GM18511 (cell line): ENCODE data around the gene CCL7.

ENCODE experiments used
- ATAC-seq: cut with Tn5 transposase; IDR thresholded peaks from one replicate; pipeline ENCODE4 v1.9.1; 2021; ENCODE audit warnings: mild to moderate bottlenecking, moderate library complexity; ENCODE audit not compliant: unreplicated experiment

The CCL7 gene

DNA sequence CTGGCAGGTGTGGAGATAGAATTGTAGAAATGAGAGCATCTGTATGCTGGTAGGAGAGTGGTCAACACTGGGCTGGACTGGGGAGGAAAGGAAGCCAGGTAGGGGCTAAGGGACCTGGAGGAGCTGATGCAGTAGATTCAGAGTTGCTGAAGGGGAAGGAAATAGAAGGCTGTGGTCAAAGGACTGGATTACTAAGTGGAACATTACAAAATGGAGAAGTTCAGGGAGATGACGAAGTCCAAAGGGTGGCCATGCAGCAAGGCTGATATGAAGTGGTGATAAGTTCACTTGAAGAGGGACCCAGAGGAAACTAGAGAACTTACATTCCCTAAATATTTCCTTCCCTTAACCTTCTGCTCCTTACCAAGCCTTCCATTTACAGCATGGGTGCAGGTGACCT is 23.6 kb upstream of the CCL7 start:
- no peak for ATAC-seq

DNA sequence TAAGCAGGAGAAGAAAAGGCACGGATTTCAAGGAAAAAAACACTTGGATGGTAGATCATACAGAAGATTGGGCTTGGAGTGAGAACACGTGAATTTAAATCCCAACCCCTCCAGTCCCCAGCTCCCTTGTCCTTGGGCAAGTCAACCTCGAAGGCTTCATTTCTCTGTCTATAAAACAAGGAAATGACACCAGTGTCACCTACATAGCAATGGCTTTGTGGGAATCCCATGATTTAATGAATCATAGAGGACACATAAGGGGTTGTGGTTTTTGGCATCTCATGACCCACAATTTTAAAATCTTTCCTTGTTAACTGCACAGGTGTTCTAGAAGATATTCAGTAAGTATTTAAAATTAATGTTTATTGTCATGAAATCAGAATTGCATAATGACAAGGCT is 23.1 kb upstream of the CCL7 start:
- no peak for ATAC-seq

DNA sequence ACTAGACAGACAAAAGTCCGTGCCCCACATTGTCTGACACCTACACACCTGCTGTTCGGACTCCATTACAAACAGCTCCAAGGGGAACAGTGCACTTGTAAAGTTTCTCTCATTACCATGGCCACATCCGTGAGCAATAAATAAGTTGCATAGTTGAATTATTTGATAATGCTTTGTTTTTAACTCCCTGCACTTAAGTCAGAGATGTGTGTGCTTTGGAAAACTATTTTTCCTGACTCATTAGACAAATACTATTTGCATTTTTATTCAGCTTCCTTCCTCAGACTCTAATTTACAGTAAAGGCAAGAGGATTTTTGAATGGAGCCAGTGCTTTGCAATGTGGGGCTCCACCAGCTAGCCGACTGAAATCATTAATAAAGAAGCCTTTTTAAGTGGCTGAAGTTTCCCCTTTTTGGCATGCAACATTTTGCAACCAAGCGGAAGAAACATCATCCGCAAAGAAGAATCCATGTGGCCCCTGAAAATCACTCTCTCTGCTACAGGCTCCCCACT is 21.5 kb upstream of the CCL7 start:
- ATAC-seq = no peak

DNA sequence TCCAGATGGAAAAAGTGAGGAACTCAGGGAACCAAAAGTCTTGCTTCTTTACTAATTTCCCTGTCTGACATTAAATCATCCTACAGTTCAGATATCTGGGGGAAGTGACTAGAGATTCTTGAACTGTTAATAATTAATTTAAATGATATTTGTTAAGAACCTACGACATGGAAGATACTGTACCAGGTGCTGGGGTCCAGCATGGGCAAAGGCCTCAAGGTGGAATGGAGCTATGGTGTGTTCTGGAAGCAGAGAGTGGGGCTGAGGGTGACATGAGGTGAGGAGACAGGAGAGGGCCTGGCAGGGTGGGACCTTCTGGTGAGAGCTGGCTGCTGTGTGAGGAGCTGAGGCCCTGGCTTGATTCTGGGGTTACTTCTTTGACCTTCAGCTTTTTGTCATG is 21.0 kb upstream of the CCL7 start:
- no peak for ATAC-seq

DNA sequence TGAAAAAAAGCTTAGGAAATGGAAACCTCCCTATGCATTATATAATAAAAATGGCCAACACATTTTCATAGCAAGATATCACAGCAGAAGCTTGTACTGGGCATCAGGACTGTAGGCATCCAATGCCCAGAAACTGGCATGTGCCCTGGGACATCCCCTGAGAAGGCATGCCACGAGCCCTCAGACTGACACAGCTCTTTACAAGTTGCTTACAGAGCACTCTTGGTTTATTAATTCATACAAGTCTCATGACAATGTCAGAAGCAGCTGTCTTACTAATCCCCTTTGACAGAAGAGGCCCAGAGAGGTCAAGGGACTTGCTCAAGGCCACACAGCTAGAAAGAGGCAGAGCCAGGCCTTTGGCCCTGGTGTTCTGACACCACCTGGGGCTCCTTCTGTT is 20.5 kb upstream of the CCL7 start:
- ATAC-seq = no peak

DNA sequence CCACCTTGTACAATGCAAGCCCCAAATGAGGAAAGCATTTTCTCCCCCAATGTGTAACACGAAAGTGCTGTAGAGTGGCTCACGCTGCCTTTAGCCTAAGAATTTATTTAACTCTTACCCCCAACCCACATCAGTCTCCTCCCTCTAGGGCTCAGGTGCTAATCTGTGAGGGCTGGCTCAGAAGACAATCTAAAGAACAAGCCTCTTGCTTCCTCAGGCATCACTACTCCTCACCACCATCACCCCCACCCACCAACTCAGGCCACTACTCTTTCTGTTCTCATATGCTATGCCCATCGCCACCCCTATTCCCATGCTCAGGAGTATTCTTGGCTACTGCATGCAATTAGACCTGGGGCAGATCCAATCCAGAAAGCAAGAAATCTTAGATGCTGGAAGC is 18.8 kb upstream of the CCL7 start:
- no peak for ATAC-seq

DNA sequence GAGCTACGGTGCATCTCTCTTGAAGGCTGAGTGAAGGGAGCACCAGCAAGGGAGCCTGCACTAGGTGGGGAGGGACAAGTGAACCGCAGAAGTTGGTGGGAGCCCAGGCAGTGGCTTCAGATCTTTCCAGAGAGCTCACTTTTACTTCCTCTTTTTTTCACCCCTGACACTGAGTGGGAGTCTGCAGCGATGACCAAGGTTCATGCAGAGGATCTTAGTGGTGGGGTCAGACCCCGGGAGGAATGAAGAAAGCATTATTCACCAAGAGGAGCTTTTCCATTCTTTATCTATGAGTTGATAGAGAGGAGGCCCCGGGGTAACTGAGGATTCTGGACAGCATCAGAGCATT is 18.0 kb upstream of the CCL7 start:
- ATAC-seq = peak; percentile 52

DNA sequence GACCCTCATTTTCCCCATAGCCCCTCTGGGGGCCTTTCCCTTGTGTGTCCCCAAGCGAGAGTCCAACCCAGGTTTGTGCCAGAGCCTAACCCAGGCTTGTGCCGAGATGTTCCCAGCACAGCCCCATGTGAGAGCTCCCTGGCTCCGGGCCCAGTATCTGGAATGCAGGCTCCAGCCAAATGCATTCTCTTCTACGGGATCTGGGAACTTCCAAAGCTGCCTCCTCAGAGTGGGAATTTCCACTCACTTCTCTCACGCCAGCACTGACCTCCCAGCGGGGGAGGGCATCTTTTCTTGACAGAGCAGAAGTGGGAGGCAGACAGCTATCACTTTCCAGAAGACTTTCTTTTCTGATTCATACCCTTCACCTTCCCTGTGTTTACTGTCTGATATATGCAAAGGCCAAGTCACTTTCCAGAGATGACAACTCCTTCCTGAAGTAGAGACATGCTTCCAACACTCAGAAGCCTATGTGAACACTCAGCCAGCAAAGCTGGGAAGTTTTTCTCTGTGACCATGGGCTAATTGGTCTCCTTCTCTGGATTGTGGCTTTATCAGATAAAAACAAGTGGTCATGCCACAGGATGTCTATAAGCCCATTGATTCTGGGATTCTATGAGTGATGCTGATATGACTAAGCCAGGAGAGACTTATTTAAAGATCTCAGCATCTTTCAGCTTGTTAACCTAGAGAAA is 17.4 kb upstream of the CCL7 start:
- ATAC-seq = no peak

DNA sequence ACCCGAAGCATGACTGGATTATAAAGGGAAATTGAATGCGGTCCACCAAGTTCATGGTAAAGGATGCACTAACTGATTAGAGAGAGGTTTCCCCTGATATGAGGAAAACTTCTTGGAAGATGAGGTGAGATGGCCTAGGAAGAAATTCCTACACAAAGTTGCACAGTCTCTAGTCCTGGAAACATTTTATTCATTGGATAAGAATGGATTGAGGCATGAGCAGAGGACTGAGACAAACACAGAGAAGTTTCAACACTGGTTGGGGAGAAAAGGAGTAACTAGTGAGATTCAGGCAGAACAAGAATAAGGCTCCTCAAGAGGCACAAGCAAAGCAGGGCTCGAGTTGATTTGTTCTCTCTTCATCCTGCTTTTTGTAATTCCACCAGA is 16.9 kb upstream of the CCL7 start:
- no peak for ATAC-seq

DNA sequence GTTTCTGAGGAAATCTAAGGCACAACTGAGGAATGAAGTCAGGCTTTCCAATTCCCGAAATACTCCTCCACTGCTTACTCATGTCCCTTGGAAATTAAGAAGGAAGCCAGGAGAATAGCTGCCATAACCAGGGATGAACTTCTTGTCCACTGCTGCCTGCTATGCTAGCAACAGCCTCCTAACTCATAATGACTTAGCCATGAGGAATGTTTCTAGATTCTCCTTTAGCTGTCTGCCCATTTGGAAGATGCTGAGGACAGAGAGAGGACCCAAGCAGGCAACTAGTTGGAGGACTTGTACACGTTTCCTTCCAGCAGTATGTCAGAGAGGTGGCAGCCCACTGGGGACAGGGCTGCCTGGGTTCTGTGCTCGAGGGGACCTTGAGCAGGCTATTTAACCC is 15.9 kb upstream of the CCL7 start:
- no peak for ATAC-seq

DNA sequence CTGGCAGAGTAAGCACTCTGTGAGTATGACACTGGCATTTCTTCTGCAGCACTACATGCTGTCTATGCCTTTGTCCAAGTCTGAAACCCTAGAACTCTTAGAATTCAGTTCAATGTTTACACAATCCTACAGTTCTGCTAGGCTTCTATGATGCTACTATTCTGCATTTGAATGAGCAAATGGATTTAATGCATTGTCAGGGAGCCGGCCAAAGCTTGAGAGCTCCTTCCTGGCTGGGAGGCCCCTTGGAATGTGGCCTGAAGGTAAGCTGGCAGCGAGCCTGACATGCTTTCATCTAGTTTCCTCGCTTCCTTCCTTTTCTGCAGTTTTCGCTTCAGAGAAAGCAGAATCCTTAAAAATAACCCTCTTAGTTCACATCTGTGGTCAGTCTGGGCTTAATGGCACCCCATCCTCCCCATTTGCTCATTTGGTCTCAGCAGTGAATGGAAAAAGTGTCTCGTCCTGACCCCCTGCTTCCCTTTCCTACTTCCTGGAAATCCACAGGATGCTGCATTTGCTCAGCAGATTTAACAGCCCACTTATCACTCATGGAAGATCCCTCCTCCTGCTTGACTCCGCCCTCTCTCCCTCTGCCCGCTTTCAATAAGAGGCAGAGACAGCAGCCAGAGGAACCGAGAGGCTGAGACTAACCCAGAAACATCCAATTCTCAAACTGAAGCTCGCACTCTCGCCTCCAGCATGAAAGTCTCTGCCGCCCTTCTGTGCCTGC is 15.2 kb upstream of the CCL7 start, which contains the start of gene CCL2:
Gene CCL2 (plus strand): TSS at position 635 of the 730 bp plus-strand sequence. CDS start 65 bp downstream, at position 700.
- ATAC-seq = no peak

DNA sequence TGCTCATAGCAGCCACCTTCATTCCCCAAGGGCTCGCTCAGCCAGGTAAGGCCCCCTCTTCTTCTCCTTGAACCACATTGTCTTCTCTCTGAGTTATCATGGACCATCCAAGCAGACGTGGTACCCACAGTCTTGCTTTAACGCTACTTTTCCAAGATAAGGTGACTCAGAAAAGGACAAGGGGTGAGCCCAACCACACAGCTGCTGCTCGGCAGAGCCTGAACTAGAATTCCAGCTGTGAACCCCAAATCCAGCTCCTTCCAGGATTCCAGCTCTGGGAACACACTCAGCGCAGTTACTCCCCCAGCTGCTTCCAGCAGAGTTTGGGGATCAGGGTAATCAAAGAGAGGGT is 14.7 kb upstream of the CCL7 start:
- ATAC-seq = no peak

DNA sequence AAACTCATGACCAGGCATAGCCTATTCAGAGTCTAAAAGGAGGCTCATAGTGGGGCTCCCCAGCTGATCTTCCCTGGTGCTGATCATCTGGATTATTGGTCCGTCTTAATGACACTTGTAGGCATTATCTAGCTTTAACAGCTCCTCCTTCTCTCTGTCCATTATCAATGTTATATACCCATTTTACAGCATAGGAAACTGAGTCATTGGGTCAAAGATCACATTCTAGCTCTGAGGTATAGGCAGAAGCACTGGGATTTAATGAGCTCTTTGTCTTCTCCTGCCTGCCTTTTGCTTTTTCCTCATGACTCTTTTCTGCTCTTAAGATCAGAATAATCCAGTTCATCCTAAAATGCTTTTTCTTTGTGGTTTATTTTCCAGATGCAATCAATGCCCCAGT is 14.2 kb upstream of the CCL7 start:
- ATAC-seq = no peak

DNA sequence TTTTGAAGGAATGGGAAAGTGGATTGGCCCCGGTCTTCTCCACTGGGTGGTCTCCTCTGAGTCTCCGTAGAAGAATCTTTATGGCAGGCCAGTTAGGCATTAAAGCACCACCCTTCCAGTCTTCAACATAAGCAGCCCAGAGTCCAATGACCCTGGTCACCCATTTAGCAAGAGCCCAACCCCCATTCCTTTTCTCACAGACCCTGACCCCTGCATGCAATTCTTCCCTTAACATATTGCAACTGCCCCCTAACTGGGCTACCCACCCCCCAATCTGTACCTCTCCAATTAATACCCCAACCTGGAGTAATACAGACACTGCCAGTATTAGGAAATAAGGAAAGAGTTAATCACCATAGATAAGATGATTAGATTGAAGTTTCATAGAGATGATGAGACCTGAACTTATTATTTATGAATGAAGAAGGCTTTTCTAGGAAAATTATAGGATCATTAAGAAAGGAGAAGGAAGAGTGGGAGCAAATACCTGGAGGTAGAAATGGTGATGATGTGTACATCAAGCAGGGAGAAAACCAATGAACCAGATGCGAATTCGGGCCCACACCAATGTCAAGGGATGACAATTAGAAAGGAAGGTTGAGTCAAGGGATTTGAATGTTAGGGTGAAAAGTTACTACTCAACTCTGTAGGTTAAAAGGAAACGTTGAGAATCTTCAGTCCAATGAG is 12.6 kb upstream of the CCL7 start:
- no peak for ATAC-seq

DNA sequence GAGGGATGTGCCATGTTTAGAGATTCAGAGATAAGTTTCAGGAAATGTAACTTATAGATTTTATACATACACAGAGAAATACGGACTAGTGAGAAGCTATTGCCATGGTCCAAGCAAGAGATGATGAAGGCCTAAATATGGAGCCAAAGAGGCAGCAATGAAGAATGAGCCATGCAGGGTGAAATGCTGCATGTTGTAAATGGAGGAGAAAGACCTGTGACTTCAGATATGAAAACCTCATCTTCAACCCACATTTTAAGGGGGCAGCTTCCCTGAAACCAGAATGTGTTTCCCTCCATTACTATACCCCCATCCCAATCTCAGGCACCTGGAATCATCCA is 12.1 kb upstream of the CCL7 start:
- no peak for ATAC-seq

DNA sequence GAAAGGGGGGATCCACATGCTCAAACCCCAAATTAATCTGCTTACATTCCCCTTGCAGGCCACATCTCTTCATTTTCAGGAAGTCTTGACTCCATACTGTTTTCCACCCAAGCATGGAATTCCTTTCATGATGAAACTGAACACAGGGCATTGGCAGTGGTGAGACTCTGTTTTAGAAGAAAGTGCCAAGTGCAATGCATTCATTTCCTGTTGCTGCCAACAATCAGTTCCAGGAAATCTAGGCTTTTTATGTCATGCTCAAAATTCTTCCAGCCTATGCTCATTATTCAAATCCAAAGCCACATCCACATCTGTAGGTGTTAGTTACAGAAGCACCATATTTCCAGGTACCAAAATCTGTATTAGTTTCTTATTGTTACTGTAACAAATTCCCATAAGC is 10.9 kb upstream of the CCL7 start:
- no peak for ATAC-seq

DNA sequence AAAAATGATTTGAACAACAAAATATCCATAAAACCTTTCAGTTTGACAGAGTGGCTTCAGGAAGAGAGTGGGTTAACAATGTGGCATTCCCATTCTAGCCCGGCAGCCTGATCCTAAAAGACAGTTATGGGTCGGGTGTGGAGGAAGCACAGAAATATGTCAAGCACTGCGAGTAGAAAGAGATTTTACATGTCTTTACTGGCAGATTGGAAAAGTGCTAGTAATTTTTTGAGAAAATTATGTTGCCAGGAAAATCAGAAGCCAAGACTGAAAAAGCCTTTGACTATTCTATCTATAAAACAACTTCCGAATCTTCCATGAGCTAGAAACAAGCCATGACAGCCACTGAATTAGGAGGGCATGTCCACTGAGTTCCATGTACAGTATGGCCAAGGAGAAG is 9.2 kb upstream of the CCL7 start:
- ATAC-seq = no peak

DNA sequence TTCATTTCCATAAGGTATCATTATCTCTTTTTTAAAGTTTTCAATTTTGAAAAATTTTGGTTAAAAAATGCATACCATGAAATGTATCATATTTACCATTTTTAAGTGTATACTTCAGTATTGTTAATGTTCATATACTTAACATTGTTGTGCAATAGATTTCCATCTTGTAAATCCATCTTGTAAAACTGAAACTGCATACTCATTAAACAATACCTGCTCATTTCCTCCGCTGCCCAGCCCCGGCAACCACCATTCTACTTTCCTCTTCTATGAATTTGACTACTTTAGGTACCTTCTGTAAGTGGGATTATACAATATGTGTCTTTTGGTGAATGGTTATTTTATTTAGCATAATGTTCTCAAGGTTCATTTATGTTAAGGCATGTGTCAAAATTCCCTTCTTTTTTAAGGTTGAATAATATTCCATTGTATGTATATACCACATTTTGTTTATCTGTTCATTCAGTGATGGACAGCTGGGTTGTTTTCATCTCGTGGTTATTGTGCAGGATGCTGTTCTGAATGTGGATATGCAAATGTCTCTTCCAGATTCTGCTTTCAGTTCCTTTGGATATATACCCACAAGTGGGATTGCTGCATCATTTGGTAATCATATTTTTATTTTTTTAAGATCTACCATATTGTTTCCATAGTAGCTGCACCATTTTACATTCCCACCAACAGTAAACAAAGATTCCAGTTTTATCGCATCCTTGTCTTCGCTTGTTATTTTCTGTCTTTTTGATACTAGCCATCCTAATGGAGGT is 8.3 kb upstream of the CCL7 start:
- no peak for ATAC-seq

DNA sequence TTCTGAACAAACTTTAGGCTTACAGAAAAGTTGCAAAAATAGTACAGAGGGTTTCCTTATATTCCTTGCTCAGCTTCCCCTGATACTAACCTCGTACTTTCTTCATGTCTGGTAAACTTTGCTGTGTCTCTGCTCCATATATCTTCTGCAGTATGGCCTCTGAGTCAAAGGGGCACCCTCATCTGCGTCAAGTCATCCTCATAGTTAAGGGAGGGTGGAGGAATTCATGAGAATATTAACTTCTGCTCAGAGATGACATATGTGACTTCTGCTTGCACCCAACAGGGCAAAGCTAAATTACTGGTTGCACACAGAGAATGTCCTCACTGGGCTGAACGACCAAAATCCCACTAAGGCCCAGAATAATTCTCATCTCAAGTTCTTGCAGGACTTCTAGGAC is 4.3 kb upstream of the CCL7 start:
- no peak for ATAC-seq

DNA sequence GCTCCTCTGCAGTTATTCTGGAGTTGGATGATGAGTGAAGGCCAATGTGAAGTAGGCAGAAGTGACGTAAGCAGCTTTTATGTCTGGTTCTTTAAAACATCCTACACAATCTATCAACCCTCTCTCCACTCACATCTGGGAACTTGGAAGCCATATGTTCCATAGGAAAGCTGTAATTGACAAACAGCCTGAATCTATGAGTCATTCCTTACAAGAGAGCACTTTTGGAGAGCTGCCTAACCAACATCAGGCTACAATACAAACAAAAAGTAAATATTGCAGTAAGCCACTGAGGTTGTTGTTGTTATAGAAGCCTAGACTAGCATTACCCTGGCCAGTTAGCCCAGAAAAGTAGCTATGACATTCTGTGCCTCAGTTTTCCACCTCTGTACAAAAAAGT is 5.9 kb downstream of the CCL7 start:
- ATAC-seq = no peak

DNA sequence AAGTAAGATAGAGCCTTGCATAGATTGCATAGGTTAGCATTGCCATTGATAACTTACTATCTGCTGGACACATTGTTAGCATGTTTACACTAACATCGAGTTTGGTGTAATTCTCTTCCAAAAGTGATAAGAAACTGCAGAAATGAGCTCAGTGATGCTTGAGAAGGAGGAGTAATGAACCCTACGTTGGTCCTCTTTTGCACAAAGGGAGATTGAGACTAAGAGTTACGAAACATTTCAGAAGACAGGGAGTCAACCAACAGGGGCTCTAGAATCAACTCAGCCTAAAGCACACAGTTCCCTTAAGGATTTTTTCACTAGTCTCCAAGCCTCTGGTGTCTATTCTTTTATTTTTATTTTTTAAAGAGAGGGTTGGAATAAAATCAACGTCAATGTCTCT is 6.8 kb downstream of the CCL7 start:
- ATAC-seq = no peak

DNA sequence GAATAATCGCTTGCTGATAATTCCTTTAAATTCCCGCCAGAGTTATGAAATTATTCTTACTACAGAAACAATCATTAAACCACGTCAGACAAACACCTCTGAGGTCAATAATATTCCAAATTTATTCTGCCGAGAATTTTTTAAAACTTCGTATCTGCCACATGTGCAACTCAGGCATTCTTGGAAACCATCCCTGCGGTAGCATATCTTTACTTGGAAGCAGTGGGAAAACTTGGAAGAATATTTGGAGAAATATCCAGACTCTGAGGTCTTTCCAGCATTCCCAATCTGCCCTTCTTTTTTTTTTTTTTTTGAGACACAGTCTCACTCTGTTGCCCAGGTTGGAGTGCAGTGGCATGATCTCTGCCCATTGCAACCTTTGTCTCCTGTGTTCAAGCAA is 13.6 kb downstream of the CCL7 start:
- no peak for ATAC-seq
